GM12878 (cell line): ENCODE data around the gene S100P.

Source experiments
- CREM ChIP-seq: IDR thresholded peaks from 2 replicates; pipeline ENCODE4 v1.6.1; 2014; ENCODE audit warnings: antibody characterized with exemption, low read depth
- CTCF ChIP-seq, 3 experiments: IDR thresholded peaks in 2 of 3; conservative IDR thresholded peaks in 1 of 3; 2 replicates each; pipeline ENCODE4 v1.5.1; 2011; ENCODE audit warnings: low read depth in 3 of 3, low read length in 3 of 3, mild to moderate bottlenecking in 3 of 3, control low read depth in 2 of 3, moderate library complexity in 2 of 3, inconsistent platforms in 1 of 3, mixed read lengths in 1 of 3; ENCODE audit not compliant: control insufficient read depth in 2 of 3, insufficient read depth in 1 of 3; ENCODE audit errors: extremely low read depth in 1 of 3
- EP300 ChIP-seq, 2 experiments: fragments of 150-350 bp in 1 of 2; IDR thresholded peaks; 2 replicates each; pipeline ENCODE4 v1.6.1; 2011 to 2012; ENCODE audit warnings: low read depth in 2 of 2, low read length in 2 of 2, borderline replicate concordance in 1 of 2, improper control_type of control experiment in 1 of 2, inconsistent platforms in 1 of 2; ENCODE audit not compliant: control insufficient read depth in 1 of 2
- IKZF1 ChIP-seq: fragments of 450-650 bp; conservative IDR thresholded peaks from 2 replicates; pipeline ENCODE4 v1.6.1; 2017; ENCODE audit warnings: antibody characterized with exemption, mild to moderate bottlenecking
- MAX ChIP-seq: IDR thresholded peaks from 2 replicates; pipeline ENCODE4 v1.6.1; 2012; ENCODE audit warnings: low read depth, low read length, improper control_type of control experiment
- NRF1 ChIP-seq: conservative IDR thresholded peaks from 2 replicates; pipeline ENCODE4 v1.6.1; 2011; ENCODE audit warnings: mild to moderate bottlenecking, low read depth, low read length, improper control_type of control experiment
- PAX5 ChIP-seq: IDR thresholded peaks from 2 replicates; pipeline ENCODE4 v1.6.1; 2011; ENCODE audit warnings: low read depth, low read length, borderline replicate concordance
- POLR2A ChIP-seq: IDR thresholded peaks from 2 replicates; pipeline ENCODE4 v1.6.1; 2011; ENCODE audit warnings: low read depth, mild to moderate bottlenecking, low read length
- POLR2AphosphoS5 ChIP-seq: IDR thresholded peaks from 2 replicates; pipeline ENCODE4 v1.6.1; 2011; ENCODE audit warnings: mild to moderate bottlenecking, low read length, inconsistent platforms
- PRDM15 ChIP-seq: fragments of 450-650 bp; formaldehyde crosslinking; IDR thresholded peaks from 2 replicates; pipeline ENCODE4 v1.4.0; 2020; ENCODE audit warnings: mild to moderate bottlenecking, moderate library complexity
- RAD21 ChIP-seq: IDR thresholded peaks from 2 replicates; pipeline ENCODE4 v1.6.1; 2011; ENCODE audit warnings: mild to moderate bottlenecking, low read depth, low read length, moderate library complexity; ENCODE audit not compliant: insufficient read depth
- TAF1 ChIP-seq: IDR thresholded peaks from 2 replicates; pipeline ENCODE4 v1.6.1; 2011; ENCODE audit warnings: mild to moderate bottlenecking, low read depth, low read length, borderline replicate concordance
- ZNF24 ChIP-seq: fragments of 450-650 bp; IDR thresholded peaks from 2 replicates; pipeline ENCODE4 v1.6.1; 2017; ENCODE audit warnings: antibody characterized with exemption, mild to moderate bottlenecking
- TF ChIP-seq, protein P1 (sequence below): IDR thresholded peaks from 2 replicates; pipeline ENCODE4 v1.6.1; 2011; ENCODE audit warnings: borderline replicate concordance, low read depth, mild to moderate bottlenecking, moderate library complexity, mixed read lengths, low read length; ENCODE audit not compliant: insufficient read depth; ENCODE audit errors: extremely low read length

DNA sequence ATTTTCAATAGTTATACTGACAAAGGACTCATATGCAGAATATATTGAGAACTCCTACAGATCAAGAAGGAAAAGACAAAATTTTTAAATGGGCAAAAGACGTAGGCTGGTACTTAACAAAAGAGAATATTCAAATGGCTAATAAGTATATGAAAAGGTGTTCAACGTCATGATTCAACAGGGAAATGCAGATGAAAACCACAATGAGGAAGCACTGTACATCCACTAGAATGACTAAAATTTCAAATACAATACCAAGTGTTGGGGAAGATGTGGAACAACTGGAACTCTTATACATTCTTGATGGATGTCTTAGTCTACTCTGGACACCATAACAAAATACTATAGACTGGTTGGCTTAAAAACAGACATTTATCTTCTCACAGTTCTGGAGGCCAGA is 17.3 kb downstream of the S100P start:
- TF ChIP-seq EP300 (IDR thresholded peaks at IDR 0.05; ENCODE audit: borderline replicate concordance in 1 of 2, control insufficient read depth in 1 of 2, low read depth in 2 of 2, low read length in 2 of 2) (no peak), POLR2A (no peak), IKZF1 (no peak), CREM (no peak), POLR2AphosphoS5 (no peak), CTCF (IDR thresholded peaks at IDR 0.05 in 2 of 3, conservative IDR thresholded peaks at IDR 0.05 in 1 of 3; ENCODE audit: control insufficient read depth in 2 of 3, extremely low read depth in 1 of 3, insufficient read depth in 1 of 3, low read depth in 3 of 3, low read length in 3 of 3) (no peak), NRF1 (no peak), RAD21 (no peak), PAX5 (no peak), TAF1 (no peak), PRDM15 (CRISPR knock-in tag) (no peak), ZNF24 (no peak), MAX (no peak)
- TF ChIP-seq, protein P1, sequence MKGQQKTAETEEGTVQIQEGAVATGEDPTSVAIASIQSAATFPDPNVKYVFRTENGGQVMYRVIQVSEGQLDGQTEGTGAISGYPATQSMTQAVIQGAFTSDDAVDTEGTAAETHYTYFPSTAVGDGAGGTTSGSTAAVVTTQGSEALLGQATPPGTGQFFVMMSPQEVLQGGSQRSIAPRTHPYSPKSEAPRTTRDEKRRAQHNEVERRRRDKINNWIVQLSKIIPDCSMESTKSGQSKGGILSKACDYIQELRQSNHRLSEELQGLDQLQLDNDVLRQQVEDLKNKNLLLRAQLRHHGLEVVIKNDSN, result no peak
